ENCODE measurements around the gene KLHL5.

Gene KLHL5

DNA sequence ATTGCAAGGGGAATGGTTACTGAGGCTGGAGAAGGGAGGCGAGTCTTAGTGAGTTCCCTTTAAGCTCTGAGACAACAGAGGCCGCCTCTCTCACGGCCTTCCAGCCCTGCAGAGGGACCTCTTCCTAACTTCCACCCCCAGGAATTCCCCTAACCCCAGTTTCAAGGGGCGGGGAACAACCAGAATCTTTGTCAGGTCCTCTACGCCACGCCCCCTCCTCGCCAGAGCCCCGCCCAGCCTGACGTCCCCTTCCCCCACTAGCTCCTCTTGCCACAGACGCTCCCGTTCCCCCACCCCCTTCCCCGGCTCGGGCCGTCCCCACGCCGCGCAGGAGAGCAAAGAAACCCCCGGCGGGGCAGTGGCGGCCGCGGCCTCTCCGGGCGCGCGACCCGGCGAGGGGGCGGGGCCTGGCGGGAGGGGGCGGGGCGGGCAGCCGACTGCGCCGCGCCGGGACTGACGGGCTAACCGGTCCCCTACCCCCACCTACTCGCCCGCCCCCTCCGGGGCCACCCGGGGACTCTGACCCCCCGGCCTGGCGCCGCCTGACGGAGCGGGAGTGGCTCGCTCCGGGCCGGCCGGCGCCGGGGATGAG lies 17.6 kb upstream of the KLHL5 start:
- peak; percentile 86 for DNase-seq

DNA sequence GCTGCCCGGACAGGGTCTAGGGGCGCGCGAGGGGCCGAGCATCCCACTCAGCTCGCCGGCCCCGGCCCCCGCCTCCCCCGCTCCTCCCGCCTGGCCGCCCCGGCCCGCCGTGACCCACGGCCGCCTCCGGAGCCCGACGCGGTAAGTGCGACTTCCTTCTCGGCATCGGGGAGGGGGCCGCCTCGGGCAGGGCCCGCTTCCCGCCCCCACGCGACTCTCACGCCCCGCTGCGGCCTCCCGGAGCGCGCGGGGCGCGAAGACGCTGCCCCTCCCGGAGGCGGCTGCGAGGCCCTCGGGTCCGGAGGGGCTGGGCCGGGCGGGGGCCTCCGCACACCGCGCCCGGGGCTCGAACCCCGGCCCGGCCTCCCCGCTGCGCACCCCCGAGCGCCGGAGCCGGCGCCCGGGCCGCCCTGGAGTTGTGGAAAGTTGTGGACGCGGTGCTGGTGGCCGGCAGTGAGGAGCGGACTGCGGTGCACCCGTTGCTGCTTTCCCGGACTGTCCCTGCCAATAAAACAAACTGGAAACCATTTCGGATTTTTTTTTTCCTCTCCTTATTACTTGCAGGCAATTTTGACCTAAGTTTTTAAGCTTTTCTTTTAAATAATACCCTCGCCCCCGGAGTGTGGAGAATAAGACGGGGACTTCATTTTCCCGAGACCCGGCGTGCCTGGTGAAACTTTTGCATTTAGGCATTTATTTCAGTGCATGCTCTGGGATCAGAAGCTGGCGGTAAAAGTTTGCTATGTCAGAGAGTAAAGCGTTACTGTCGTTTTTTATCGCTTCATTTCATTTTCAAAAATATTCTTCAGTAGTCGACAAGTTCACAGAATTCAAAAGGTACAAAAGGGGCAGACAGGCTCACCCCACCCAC lies 16.8 kb upstream of the KLHL5 start:
- DNase-seq, result peak; percentile 42

DNA sequence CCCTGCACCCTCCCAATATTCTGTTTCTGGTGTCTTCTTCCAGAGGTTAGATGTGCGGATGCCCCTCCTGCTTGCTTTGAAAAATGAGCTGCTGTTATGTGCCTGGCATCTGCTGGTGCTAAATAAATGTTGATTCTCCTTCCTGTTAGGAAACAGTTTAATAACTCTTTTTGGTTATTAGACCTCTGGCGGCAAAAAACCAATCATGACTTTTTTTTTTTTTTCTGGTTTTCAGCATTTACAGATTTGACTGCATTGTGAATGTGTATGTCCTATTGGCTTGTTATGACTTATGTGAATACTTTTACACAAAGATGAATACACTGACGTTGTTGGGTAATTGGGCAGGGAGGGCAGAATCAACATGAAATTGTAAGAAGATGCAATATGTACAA lies 16.2 kb upstream of the KLHL5 start:
- DNase-seq, result peak; percentile 43

DNA sequence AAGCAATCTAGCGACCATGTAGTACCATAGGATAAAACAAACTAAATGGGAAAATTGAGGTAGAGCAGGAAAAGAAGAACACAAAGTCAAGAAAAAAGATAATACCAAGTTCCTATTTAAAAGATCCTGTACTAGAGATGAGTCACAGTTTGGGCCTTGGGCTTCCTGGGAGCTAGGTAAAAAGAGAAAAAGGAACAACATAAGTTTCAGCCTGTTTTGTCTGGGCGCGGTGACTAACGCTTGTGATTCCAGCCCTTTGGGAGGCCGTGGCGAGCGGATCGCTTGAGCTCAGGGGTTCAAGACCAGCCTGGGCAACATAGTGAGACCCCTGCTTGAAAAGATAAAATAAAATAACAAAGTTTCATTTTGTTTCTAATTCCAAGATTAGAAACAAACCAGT lies 15.8 kb upstream of the KLHL5 start:
- no peak for DNase-seq

DNA sequence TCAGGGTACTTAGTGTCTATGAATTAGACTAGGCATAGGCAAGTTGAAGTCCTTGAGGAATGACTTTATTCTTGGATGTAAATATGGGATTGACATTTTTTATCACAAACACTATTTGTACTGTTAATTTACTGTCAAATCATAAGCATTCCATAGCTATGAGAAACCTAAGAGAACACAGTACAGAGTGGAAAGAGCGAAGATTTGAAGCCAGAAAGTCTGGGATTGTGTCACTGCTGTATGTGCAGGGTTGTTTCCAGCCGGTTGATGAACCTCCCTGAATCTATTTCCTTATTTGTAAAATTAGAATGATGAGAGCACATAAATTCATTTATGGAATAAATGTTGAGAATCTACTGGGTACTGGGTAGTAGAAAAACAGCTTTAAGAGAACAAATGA lies 14.4 kb upstream of the KLHL5 start:
- DNase-seq, result no peak

DNA sequence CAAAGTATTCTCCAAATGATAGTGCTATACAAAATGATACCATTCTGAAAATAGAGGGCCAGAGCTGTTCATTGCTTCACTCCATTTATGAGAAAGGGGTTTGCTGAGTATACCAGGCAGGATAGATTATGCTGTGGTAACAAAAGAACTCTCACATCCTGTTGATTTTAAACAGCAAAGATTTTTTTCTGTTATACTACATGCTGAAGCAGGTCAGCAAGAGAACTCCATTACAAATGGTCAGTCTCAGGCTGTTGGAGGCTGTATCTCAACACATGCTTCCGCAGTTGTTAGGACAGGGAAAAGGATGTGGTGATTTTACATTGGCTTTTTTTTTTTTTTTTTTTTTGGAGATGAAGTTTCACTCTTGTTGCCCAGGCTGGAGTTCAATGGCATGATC lies 13.7 kb upstream of the KLHL5 start:
- DNase-seq, result no peak

DNA sequence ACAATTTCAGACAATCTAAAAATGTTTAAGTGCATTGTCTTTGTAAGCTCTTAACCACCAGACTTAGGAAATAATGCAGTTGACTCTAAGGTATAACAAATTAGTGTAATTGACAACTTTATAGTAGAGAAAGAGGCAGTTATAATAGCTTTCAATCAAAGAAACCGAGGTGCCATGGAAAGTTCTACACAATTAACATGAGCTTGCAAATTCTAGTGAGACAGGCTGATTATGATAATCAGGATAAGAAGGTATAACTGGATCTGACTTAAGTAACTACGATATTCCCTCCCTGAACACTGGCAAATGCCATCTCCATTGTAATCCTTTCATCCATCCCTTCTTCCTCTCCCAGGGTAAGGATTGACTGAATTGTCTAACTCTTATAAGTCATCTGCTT lies 11.4 kb upstream of the KLHL5 start:
- no peak for DNase-seq

DNA sequence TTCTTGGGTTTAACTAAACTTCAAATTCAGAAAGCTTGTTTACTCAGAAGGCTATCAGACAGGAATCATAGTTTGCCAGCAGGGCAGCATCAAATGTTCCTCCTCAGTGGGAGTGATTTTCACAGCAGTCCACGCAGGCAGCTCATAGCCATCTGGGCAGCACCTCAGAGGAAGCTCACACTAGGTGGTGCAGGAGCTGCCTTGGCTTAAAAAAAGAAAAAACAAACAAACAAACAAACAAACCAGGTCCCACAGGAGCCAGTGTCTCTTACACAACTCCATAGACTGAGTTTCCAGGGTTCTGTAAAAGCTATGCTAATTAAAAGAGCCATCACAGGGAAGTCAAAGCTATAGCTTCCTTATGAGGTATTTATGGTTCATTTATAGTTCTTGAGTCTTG lies 10.5 kb upstream of the KLHL5 start:
- DNase-seq, result no peak

DNA sequence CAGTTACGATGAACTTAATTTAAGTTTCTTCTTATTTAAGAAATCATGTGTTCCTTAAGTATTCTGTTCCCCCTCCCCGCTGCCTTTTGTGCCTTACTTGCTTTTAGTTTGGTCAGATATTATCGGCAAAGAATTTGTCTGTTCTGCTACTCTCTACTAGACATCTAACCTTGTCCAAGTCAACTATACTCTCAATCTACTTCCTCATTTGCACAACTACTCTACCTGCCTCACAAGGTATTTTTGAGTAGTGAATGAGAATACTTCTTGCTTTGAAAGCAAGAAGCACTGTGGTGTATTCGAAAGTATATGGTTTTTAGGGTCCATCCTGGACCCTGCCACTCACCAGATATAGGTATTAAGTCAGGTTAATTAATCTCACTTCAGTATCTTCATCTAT lies 8.0 kb upstream of the KLHL5 start:
- no peak for DNase-seq

DNA sequence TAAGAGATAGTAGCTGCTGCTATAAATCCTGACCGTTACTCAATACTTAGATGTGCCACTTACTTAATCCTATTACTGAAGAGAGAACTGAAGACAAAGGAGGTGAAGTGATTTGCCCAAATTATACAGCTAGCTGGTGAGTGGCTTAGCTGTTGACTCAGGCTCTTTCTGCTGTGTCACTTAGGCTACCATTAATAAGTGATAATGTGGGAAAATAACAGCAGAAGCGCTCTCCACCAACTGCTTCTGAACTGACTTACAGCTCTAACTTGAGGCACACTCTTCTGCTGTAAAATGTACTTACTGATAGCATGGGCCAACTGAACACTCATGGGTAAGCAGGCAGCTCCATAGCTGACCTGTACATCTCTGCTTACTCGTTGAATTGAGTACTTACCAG lies 7.5 kb upstream of the KLHL5 start:
- DNase-seq, result no peak

DNA sequence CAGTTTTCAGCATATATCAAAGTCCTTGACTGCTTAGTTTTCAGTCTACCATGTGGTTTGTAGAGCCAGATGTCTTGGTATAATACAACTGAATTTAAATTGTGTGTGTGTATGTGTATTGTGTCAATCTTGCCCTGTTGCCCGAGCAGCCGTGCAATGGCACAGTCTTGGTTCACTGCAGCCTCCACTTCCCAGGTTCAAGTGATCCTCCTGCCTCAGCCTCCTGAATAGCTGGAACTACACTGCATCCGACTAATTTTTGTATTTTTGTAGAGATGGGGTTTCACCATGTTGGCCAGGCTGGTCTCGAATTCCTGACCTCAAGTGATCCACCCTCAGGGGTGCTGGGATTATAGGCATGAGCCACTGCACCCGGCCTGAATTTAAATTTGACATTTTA lies 6.0 kb upstream of the KLHL5 start:
- no peak for DNase-seq

DNA sequence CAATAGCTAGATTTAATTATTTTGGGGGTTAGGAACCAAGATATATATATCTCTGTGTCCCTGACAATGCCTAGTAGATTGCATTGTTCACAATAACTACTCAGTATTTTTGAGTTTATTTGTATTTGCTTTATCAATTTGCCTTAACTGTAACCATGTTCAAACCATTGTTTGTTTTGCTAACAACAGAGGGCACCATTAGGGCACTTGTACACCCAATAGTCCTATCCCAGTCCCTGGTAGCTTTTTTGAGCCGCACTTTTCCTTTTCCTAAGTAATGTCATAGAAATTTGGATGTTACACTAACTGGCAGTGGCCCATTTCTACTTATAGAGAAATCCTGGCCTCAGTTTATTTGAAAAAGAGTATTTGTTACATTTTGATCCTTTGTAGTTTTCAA lies 575 bp upstream of the KLHL5 start:
- DNase-seq, result no peak

DNA sequence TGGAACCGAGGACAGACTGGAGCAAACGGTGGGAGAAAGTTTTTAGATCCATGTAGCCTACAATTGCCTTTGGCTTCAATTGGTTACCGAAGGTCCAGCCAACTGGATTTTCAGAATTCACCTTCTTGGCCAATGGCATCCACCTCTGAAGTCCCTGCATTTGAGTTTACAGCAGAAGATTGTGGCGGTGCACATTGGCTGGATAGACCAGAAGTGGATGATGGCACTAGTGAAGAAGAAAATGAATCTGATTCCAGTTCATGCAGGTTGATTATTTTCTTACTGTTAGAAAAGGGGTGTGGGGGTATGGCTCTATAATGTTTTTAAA lies 702 bp downstream of the KLHL5 start:
- no peak for DNase-seq

DNA sequence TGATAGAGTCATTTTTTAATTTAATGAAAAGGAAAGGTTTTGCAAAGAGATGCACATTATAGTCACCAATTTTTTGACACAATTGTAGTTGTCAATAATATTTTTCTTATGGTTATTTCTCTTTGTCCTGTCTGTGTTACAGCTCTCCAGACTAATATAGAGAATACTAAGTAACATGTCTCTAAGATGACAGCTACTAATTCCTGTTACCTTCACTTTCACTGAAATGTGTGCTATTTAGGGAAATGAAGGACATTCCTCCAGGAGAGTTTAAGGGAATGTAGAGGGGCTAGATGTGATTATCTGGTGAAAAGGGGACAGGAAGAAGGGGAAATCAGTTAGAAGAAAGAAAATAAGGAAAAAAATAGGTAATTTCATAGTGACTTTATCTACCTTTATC lies 1.4 kb downstream of the KLHL5 start:
- no peak for DNase-seq

DNA sequence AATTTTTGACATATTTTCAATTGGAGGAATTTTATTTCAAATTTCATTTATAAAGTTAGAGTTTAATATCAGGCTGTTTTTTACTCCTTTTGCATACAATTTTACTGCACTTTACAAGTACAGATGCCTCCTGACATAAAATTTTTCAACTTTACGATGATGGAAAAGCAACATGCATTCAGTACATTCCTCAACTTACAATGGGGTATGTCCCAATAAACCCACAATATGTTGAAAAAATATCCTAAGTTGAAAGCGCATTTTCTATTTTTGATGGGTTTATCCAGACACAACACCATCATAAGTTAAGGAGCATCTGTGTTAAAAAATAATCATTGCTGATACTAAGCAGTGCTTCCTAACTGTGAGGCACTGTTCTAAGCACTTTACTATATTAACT lies 4.3 kb downstream of the KLHL5 start:
- DNase-seq, result no peak

DNA sequence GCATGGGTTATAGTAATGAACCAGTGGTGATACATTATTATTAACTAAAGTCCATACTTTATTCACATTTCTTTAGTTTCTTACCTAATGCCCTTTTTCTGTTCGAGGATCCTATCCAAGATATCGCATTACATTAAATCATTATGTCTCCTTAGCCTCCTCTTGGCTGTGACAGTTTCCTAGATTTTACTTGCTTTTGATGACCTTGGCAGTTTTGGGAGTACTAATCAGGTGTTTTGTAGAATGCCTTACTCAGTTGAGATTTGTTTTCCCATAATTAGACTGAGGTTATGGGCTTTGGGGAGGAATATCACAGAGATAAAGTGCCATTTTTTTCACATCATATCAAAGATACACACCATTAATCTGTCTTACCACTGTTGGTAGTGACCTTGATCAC lies 5.0 kb downstream of the KLHL5 start:
- no peak for DNase-seq

DNA sequence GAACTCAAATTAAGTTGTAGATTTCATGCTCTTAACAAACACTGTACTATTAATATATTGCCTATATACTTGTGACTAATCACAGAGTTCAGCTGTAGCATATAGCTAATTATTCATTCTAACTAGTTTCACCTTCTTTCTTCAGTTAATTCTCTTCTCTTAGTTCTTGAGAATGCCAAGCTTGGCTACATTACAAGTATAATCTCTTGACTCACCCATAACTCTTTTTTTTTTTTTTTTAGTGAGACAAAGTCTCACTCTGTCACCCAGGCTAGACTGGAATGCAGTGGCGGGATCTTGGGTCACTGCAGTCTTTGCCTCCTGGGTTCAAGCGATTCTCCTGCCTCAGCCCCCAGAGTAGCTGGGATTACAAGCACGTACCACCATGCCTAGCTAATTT lies 5.4 kb downstream of the KLHL5 start:
- DNase-seq, result no peak

DNA sequence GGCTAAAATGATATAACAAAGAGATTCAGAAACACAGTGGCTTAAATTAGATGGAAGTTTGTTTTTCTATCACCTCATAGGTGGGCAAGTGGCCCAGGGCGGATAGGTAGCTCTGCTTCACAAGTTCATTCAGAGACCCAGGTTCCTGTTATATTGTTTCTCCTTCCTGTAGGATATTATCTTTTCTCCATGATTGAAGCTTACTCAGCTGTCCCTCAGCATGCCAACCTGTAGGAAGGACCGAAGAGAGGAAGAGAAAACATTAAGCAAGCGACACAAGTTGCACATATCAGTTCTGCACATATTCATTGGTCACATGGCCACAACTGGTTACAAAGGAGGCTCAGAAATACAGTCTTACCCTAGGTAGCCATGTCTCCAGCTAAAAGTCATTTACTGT lies 6.9 kb downstream of the KLHL5 start:
- DNase-seq, result no peak

DNA sequence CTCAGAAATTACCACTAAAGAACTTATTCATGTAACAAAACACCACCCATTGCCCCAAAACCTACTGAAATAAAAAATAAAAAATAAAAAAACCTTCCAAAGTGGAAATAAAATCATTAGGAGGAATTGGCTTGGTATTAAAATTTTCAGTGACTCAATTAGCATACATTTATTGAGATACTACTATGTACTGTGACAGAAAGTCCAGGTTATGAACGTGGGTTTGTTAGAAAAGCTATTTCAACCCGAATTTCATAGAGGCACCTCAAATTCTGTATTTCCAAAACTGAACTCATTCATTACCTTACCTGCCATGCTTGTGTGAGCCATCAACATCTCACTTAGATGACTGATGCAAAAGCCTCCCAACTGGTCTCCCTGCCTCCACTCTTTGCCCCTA lies 16.8 kb downstream of the KLHL5 start:
- DNase-seq, result no peak

DNA sequence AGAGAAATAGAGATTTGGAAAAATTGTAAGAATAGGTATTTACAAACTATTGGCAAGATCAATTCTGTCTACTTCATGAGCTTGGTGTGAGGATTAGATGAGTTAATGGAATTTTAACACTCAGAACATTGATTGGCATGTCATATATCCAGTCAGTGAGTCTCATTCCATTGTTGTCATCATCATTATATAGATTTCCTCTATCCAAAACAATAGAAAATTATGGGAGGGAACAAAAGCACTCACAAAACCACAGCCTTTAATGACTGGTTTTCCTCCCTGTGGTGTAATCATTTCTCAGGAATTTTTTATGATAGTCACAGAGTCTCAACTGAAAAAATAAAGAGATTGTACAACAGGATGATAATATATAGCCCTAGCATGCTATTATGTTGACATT lies 21.1 kb downstream of the KLHL5 start:
- no peak for DNase-seq

DNA sequence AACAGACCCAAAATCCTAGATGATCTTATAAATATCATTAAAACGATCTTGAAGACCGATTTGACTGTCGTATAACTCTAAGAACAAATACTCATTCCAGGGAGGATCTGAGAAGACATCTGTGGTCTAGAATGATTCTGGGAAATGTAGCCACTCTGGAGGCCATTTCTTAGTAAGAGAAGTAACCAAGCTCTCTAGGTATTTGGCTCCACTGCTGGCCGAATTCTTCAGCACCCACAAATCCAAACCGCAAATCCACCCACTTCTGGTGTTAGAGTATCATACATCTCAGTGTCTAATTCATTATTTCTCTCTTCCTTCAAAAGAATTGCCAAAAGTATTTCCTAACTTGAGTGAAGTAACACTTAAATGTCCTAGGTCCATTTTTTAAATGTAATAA lies 23.9 kb downstream of the KLHL5 start:
- DNase-seq, result no peak

DNA sequence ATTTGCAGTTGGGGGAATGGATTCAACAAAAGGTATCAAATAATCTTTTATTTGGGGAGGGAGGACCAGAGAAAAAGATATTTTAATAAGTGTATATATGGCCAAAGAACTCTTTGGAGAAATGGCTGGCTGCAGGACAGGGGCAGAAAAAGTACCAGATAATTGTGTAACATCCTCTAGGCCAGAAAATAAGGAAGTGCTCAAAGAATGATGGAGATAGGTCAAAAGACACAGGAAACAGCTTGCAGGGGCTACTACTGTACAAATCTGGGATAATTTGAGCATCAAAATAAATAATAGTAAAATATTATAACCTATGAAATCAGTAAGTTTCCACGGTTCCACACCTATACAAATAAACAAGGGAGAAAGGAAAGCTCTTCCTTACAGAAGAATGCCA lies 34.8 kb downstream of the KLHL5 start:
- peak; percentile 35 for DNase-seq

DNA sequence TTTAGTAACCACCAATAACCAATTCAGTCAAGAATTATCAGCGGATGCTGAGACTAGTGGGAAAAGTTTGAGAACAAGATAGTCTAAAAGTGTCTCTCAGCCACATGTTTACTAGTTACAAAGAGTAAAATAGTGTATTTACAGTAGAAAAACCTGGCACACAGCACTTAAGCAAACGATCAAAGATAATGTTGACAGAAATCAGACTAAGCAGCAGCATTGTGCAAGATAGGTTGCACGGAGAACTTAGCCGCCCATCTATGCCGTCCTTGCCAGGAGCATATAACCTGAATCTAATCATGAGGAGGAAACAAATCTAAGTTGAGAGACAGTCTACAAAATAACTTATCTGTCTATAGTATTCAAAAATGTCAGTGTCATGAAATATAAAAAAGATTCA lies 35.3 kb downstream of the KLHL5 start:
- DNase-seq, result no peak

DNA sequence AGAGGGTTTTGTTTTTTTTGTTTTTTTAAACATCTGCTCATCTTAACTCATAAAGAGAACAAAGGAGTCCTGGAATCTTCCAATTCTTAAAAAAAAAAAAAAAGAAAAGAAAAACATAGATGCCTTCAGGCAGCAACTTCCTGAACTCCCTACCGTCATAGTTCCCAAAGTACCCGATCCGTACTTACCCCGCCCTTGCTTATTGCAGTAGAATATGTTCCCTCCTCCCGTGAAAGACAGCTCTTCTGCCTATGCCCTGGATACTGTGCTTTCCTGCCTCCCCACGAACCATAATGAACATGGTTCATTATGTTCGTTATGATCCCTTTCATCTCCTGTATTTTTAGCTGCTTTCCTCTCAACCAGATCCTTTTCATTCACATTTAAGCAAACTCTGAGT lies 40.3 kb downstream of the KLHL5 start:
- no peak for DNase-seq

DNA sequence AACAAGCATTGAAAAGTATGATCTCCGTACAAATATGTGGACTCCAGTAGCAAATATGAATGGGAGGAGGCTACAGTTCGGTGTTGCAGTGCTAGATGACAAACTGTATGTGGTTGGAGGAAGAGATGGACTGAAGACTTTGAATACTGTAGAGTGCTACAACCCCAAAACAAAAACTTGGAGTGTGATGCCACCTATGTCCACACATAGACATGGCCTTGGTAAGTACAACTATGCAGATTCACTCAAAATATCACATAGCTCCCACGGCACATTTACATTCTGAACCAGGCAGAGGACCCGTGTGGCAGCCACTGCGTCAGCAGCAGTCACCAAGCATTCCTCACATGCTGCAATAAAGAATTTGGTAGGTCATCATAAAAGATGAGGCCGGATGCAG lies 41.3 kb downstream of the KLHL5 start:
- DNase-seq, result no peak
